Suppressor macrophage (primary cell): ENCODE data around the gene CHKB.

Source experiments
- DNase-seq, 4 experiments: peaks; one replicate each; pipeline ENCODE4 v3.0.0-alpha.2; 2020 to 2022

Gene CHKB

GRCh38 chr22:50529897-50530579, 52.6 kb downstream of the CHKB start, which contains the start of gene TYMP:
Gene TYMP, minus strand, starts transcription at chr22:50530012. Its CDS starts 303 bp downstream, at chr22:50529709.
- peak; percentile 92 to 96 (median 95) for DNase-seq

GRCh38 chr22:50529416-50529896, 53.2 kb downstream of the CHKB start:
- DNase-seq, result no peak
